Omental fat pad (tissue), 4 donors: ENCODE results near the gene ZCCHC3. TPM values are rescaled to one million over a fixed set of nuclear protein-coding genes. Genes with fewer than 3 reads are reported as not detected.

Experiments used
- ATAC-seq: fragments of 150-250 bp; one replicate; pipeline ENCODE4 v1.9.1; 2016; ENCODE audit warnings: mild to moderate bottlenecking, moderate library complexity; ENCODE audit not compliant: low FRiP score
- DNase-seq: peaks from one replicate; pipeline ENCODE4 v3.0.0-alpha.2; 2019; ENCODE audit warnings: low spot score
- CTCF ChIP-seq, 3 donors: fragments of 450-650 bp; IDR thresholded peaks; one replicate each; pipeline ENCODE4 v1.5.1; 2016 to 2017; ENCODE audit warnings: antibody characterized with exemption in 3 of 3, mild to moderate bottlenecking in 3 of 3, moderate library complexity in 2 of 3
- total RNA-seq, 4 donors: library from RNA; depleted of rRNA; stranded (reverse); fragments of >200 nt; gene quantifications; one replicate each; pipeline ENCODE4 v1.1.0, GENCODE V29; 2016

The ZCCHC3 gene
- total RNA-seq, 4 donors from 2014 or later = 10.5 to 20.1 (median 12.6) TPM

- no peak for ATAC-seq
- no peak for TF ChIP-seq CTCF (IDR thresholded peaks at IDR 0.05)
- DNase-seq = no peak
These were observed 11.2 kb downstream of the ZCCHC3 start for GRCh38 chr20:308427-309038.

- DNase-seq (no peak), ATAC-seq (no peak)
- no peak for TF ChIP-seq CTCF (IDR thresholded peaks at IDR 0.05)
These were observed 12.0 kb downstream of the ZCCHC3 start for GRCh38 chr20:309306-309840.

GRCh38 chr20:309841-310644, 12.7 kb downstream of the ZCCHC3 start:
- no peak for TF ChIP-seq CTCF (IDR thresholded peaks at IDR 0.05)
- DNase-seq (peak; percentile 92), ATAC-seq (peak; percentile 99)

GRCh38 chr20:310645-311044, 13.3 kb downstream of the ZCCHC3 start:
- DNase-seq = no peak

GRCh38 chr20:311609-312008, 14.2 kb downstream of the ZCCHC3 start:
- no peak for DNase-seq
- ATAC-seq = no peak
- no peak for TF ChIP-seq CTCF (IDR thresholded peaks at IDR 0.05)

More at GRCh38 chr20:310645-311044, 13.3 kb downstream of the ZCCHC3 start:
- TF ChIP-seq CTCF (IDR thresholded peaks at IDR 0.05) = no peak
- ATAC-seq = no peak

GRCh38 chr20:312067-312466, 14.7 kb downstream of the ZCCHC3 start:
- ATAC-seq (no peak), DNase-seq (no peak)
- TF ChIP-seq CTCF (IDR thresholded peaks at IDR 0.05) = no peak
